K562 (cell line): Measurements from ENCODE around the gene MBD2. TPM values are rescaled to one million over a fixed set of nuclear protein-coding genes. Genes with fewer than 3 reads are reported as not detected.

ENCODE experiments used
- ATAC-seq: fragments of 200-7000 bp; cut with Tn5 transposase; 3 replicates; pipeline ENCODE4 v1.9.1; 2020; ENCODE audit warnings: moderate library complexity
- BruUV-seq: library from RNA; stranded (reverse); fragments of 400-500 nt; replicated peaks from 2 replicates; lab custom pipeline; 2021; lab: Mats Ljungman, UMichigan
- CTCF ChIA-PET: fragments of 300-600 bp; formaldehyde crosslinking; extraction: SDS; loops from one replicate; lab custom pipeline; 2021; ENCODE audit warnings: low intra/inter-chr PET ratio; lab: Yijun Ruan, JAX
- POLR2A ChIA-PET: fragments of 300-600, 350-650 bp; sonication (Branson Sonifier 250); formaldehyde crosslinking; extraction: SDS; loops from one replicate; lab custom pipeline; 2021; ENCODE audit warnings: antibody characterized with exemption, inconsistent platforms; lab: Yijun Ruan, JAX
- DNase-seq, 4 experiments: peaks; one replicate each; pipeline versions ENCODE4 v3.0.0 to v3.0.0-alpha.2; 2011 to 2018; ENCODE audit warnings: low spot score in 3 of 4, mixed read lengths in 3 of 4; ENCODE audit errors: extremely low read depth in 1 of 4
- FAIRE-seq: peaks from 2 replicates; lab custom pipeline; 2011; peaks lifted over from hg19 to GRCh38; lab: Jason Lieb, UNC
- H2AFZ ChIP-seq: 2 replicates; pipeline ENCODE4 v1.6.0; 2011; ENCODE audit warnings: low read depth, low read length, control low read depth, inconsistent platforms
- H3K27ac ChIP-seq: fragments of 200-600 bp; 3 replicates; pipeline ENCODE4 v1.8.0; 2011; ENCODE audit warnings: low read depth, mild to moderate bottlenecking, control low read depth, inconsistent platforms, low read length, moderate library complexity, mixed read lengths; ENCODE audit errors: extremely low read depth
- H3K27me3 ChIP-seq, 2 experiments: fragments of 300-600 bp in 1 of 2; 2 replicates in 1 of 2; 3 replicates in 1 of 2; pipeline versions ENCODE4 v1.6.0 to v1.8.0; 2011; ENCODE audit warnings: inconsistent platforms in 2 of 2, low read length in 2 of 2, mild to moderate bottlenecking in 1 of 2, mixed read lengths in 1 of 2, moderate library complexity in 1 of 2; ENCODE audit not compliant: control insufficient read depth in 2 of 2, insufficient read depth in 2 of 2
- H3K36me3 ChIP-seq: fragments of 300-600 bp; 3 replicates; pipeline ENCODE4 v1.8.0; 2011; ENCODE audit warnings: mild to moderate bottlenecking, low read length, inconsistent platforms; ENCODE audit not compliant: control insufficient read depth, insufficient read depth
- H3K4me1 ChIP-seq, 2 experiments: fragments of 200-600 bp in 1 of 2; replicated peaks in 1 of 2; 2 replicates in 1 of 2; 3 replicates in 1 of 2; pipeline versions ENCODE4 v1.5.1 to v1.8.0; 2011; ENCODE audit warnings: inconsistent platforms in 2 of 2, low read length in 2 of 2, mild to moderate bottlenecking in 1 of 2, mixed read lengths in 1 of 2, moderate library complexity in 1 of 2; ENCODE audit not compliant: control insufficient read depth in 2 of 2, insufficient read depth in 2 of 2
- H3K4me2 ChIP-seq: 2 replicates; pipeline ENCODE4 v1.6.1; 2011; ENCODE audit warnings: low read length, control low read depth, inconsistent platforms, mixed read lengths; ENCODE audit not compliant: insufficient read depth
- H3K4me3 ChIP-seq: fragments of 200-600 bp; sonication (generic), shearing (Covaris generic); 2 replicates; pipeline ENCODE4 v1.5.1; 2016; ENCODE audit warnings: control low read depth, inconsistent platforms
- H3K79me2 ChIP-seq: fragments of 200-600 bp; 3 replicates; pipeline ENCODE4 v1.8.0; 2011; ENCODE audit warnings: low read length, inconsistent platforms; ENCODE audit not compliant: control insufficient read depth, insufficient read depth
- H3K9ac ChIP-seq, 2 experiments: 2 replicates each; pipeline versions ENCODE4 v1.6.0 to v1.6.1; 2011; ENCODE audit warnings: low read depth in 2 of 2, low read length in 2 of 2, control low read depth in 1 of 2, inconsistent platforms in 1 of 2, mild to moderate bottlenecking in 1 of 2, mixed read lengths in 1 of 2; ENCODE audit not compliant: insufficient read depth in 1 of 2
- H3K9me1 ChIP-seq: one replicate; pipeline ENCODE4 v1.6.0; 2011; ENCODE audit warnings: inconsistent platforms, mild to moderate bottlenecking, low read length, moderate library complexity; ENCODE audit not compliant: control insufficient read depth, insufficient read depth
- H3K9me3 ChIP-seq: replicated peaks from 2 replicates; pipeline ENCODE4 v1.5.1; 2011; ENCODE audit warnings: low read depth, low read length, inconsistent platforms; ENCODE audit not compliant: control insufficient read depth, insufficient read depth
- H4K20me1 ChIP-seq: replicated peaks from 2 replicates; pipeline ENCODE4 v1.6.1; 2011; ENCODE audit warnings: low read length, inconsistent platforms, mixed read lengths; ENCODE audit not compliant: control insufficient read depth, insufficient read depth
- ESRRA ChIP-seq: fragments of 450-650 bp; IDR thresholded peaks from 2 replicates; pipeline ENCODE4 v1.6.1; 2014; ENCODE audit warnings: low read depth, mild to moderate bottlenecking, moderate library complexity, borderline replicate concordance
- GATAD2B ChIP-seq: fragments of 450-650 bp; IDR thresholded peaks from 2 replicates; pipeline ENCODE4 v1.6.1; 2017; ENCODE audit warnings: mild to moderate bottlenecking, borderline replicate concordance
- MYNN ChIP-seq, 2 experiments: sonication (generic); formaldehyde crosslinking in 1 of 2; IDR thresholded peaks; 2 replicates each; pipeline versions ENCODE4 v1.5.0 to v1.6.1; 2016 to 2020; ENCODE audit warnings: antibody characterized with exemption in 1 of 2, missing genetic modification reagents in 1 of 2
- POLR2AphosphoS5 ChIP-seq: IDR thresholded peaks from 2 replicates; pipeline ENCODE4 v1.6.1; 2011; ENCODE audit warnings: mild to moderate bottlenecking, low read depth, low read length, moderate library complexity; ENCODE audit not compliant: control insufficient read depth, insufficient read depth
- RUNX1 ChIP-seq: sonication (generic); IDR thresholded peaks from 2 replicates; pipeline ENCODE4 v1.6.1; 2016; ENCODE audit warnings: antibody characterized with exemption, low read depth
- SAP30 ChIP-seq: fragments of 200-600 bp; sonication (generic); IDR thresholded peaks from 2 replicates; pipeline ENCODE4 v1.6.1; 2012; ENCODE audit warnings: borderline replicate concordance, low read depth, mild to moderate bottlenecking, moderate library complexity, low read length, control low read depth, inconsistent platforms; ENCODE audit not compliant: insufficient read depth, poor library complexity, severe bottlenecking
- ZEB2 ChIP-seq: fragments of 450-650 bp; IDR thresholded peaks from 2 replicates; pipeline ENCODE4 v1.6.1; 2016
- WGBS: fragments of 100-300 bp; shearing (Covaris generic); methylation state at CpG from one replicate; pipeline ENCODE4 v1.1.6; 2016; ENCODE audit warnings: low coverage, mixed read lengths; ENCODE audit not compliant: insufficient coverage; ENCODE audit errors: missing lambda C conversion rate; 5-methylcytosine and 5-hydroxymethylcytosine counted together
- in situ Hi-C: fragments of 300-500 bp; cut with MboI; formaldehyde crosslinking; loops from 4 replicates; pipeline ENCODE4 v1.15.0; 2018; ENCODE audit warnings: inconsistent platforms, mixed read lengths
- intact Hi-C: fragments of 100-400 bp; cut with micrococcal nuclease; formaldehyde crosslinking; loops from 2 replicates; pipeline ENCODE4 v1.14.2; 2022
- polyA plus RNA-seq, 8 experiments: library from polyadenylated mRNA; depleted of rRNA in 4 of 8; stranded (reverse) in 5 of 8; unstranded in 3 of 8; fragments of >200 nt; fragmentation: Nextera tagmentation in 2 of 8; fragmentation: Illumina TruSeq in 1 of 8; extraction: Ambion mirVana in 2 of 8; extraction: Trizol in 1 of 8; gene quantifications; 2 replicates each; pipeline versions ENCODE4 v1.2.1 to v1.2.3, GENCODE V29; 2011 to 2014; ENCODE audit warnings: inconsistent platforms in 1 of 8, missing spikeins in 1 of 8
- total RNA-seq, 7 experiments: library from RNA; depleted of rRNA in 6 of 7; stranded (reverse); fragments of >200 nt in 6 of 7; fragmentation: Illumina TruSeq in 2 of 7; extraction: Trizol in 2 of 7; gene quantifications; 2 replicates each; pipeline versions ENCODE4 v1.2.1 to v1.2.3, GENCODE V29; 2011 to 2021; ENCODE audit warnings: low replicate concordance in 1 of 7
- TF ChIP-seq, protein P1 (sequence below): conservative IDR thresholded peaks from 2 replicates; pipeline ENCODE4 v1.6.1; 2011; ENCODE audit warnings: low read depth, mild to moderate bottlenecking, low read length; ENCODE audit not compliant: control insufficient read depth
- TF ChIP-seq, protein P2 (sequence below): IDR thresholded peaks from 2 replicates; pipeline ENCODE4 v1.6.1; 2014; ENCODE audit warnings: antibody characterized with exemption
- TF ChIP-seq, protein P3 (sequence below): fragments of 450-650 bp; IDR thresholded peaks from 2 replicates; pipeline ENCODE4 v1.6.1; 2016; ENCODE audit warnings: antibody characterized with exemption
- TF ChIP-seq, protein P4 (sequence below): fragments of 450-650 bp; IDR thresholded peaks from 2 replicates; pipeline ENCODE4 v1.6.1; 2016; ENCODE audit warnings: missing biosample characterization, missing genetic modification characterization

Gene MBD2
- total and polyA plus RNA-seq, 9 of the 15 experiments (the other 6 are each of a cell fraction or from before 2014, with no cell fraction given) = 4.4 to 40.2 (median 13.9) TPM

DNA sequence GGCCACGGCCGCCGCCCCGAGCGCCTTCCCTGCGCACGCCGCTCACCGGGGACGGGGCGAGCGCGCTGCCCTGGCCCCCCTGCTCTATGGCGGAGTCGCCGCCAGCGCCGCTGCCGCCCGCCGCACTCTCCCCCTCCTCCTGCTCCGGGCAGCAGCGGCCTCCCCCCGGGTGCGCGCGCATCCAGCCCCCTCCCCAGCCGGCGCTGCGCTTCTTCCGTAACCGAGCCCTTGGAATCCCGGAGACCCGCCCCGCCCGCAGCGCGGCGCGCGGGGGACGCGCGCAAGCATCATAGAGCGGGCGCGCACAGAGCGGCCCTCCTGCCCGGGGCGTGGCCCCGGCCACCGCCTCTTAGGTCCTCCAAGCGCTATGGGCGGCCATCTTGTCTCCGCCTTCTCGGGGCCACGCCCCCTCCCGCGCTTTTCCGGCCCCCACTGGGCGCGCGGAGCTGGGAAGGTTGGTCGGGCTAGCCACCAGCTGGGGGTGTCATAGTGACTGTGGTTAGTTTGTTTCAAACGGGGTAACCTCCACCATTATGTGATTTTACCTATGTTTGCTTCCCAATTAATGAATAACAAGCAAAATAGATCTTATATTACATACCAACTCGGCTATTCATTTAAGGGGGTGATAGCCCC lies at the start of gene MBD2 (continued):
- TF ChIP-seq, protein P1, sequence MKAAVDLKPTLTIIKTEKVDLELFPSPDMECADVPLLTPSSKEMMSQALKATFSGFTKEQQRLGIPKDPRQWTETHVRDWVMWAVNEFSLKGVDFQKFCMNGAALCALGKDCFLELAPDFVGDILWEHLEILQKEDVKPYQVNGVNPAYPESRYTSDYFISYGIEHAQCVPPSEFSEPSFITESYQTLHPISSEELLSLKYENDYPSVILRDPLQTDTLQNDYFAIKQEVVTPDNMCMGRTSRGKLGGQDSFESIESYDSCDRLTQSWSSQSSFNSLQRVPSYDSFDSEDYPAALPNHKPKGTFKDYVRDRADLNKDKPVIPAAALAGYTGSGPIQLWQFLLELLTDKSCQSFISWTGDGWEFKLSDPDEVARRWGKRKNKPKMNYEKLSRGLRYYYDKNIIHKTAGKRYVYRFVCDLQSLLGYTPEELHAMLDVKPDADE = no peak
- TF ChIP-seq GATAD2B = no peak; the same call in 1 of the 2 replicates

DNA sequence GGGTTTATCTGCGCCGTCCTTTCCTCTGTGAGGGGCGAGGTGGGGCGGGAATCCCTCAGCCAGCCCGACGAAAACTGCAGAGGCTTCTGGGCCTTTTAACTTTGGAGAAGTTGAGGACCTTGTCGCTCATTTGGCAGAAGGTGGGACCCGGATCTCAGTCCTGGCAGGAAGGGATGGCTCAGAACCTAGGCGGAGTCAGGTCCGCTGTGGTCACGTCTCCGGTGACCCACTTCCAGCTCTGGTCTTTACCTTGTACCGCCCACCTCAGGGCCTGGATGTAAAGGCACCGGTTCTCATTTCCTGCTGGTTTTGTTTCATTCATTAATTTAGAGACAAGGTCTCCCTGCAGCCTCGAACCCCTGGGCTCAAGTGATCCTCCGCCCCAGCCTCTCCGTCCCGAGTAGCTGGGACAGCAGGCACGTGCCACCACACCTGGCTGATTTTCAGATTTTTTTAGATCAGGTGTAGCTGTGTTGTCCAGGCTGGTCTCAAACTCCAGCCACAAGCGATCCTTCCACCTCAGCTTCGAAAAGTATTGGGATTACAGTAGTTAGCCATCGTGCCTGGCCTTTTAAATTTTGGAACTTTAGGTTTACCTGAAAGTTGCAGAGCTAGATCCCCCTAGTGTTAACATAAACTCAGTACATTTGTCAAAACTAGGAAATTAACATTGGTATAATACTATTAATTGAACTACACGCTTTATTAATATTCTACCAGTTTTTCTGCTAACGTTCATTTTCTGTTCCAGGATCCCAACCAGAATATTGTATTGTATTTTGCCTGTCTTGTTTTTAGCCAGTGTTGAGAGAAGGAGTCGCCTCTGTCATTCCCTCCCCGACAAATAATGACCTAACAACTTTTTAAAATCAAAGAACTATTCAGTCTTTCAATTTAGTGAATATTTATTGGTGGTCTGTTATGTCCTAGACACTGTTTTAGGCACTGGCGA lies 45.7 kb upstream of the MBD2 start:
- H3K79me2 ChIP-seq = 0 out of 3 replicates have a peak, but pooled peaks cover 12% of the 10 kb centered on the region
- WGBS = 4% methylated on average over 25 of the region's 27 CpGs
- H3K36me3 ChIP-seq = no peaks in the 10 kb centered on the region
- FAIRE-seq (peak; percentile 70), ATAC-seq (peak; percentile 81), DNase-seq (peak in 2 of 4 experiments; percentile 52 to 72)
- no TSS peak for BruUV-seq
- peak overlapping the region; percentile 95 for H2AFZ ChIP-seq
- intact Hi-C loops (loop anchor here (1.0 to 10.0 kb wide), 3 partner anchors 37 to 125 kb away; partner anchors contain the start of gene MBD2), in situ Hi-C loops (no loop called here)
- peak overlapping the region; percentile 77 to 85 for H3K9ac ChIP-seq
- H3K9me1 ChIP-seq = no peaks in the 10 kb centered on the region
- no peaks in the 10 kb centered on the region for H3K27me3 ChIP-seq
- H3K4me2 ChIP-seq = peak overlapping the region; percentile 77
- ChIA-PET POLR2A (interaction anchor here (0.9 to 1.6 kb wide), 4 partner anchors 10 to 47 kb away, joined by 3 to 5 read pairs (median 4); no protein-coding TSS in a partner anchor), CTCF (interaction anchor here (0.8 kb wide), 1 partner anchor 46 kb away, joined by 3 read pairs; the partner anchor contains the start of gene MBD2)
- H3K9me3 ChIP-seq = no peaks in the 10 kb centered on the region
- peak overlapping the region; percentile 92 for H3K27ac ChIP-seq
- peak overlapping the region; percentile 55 for H3K4me3 ChIP-seq
- H3K4me1 ChIP-seq = peaks cover 6 to 14% of the 10 kb centered on the region in 2 experiments; a peak in 3 of 5 replicates
- H4K20me1 ChIP-seq = no peaks in the 10 kb centered on the region
- peak; percentile 22; the same call in 1 of the 2 replicates for TF ChIP-seq POLR2AphosphoS5
- TF ChIP-seq, protein P2, sequence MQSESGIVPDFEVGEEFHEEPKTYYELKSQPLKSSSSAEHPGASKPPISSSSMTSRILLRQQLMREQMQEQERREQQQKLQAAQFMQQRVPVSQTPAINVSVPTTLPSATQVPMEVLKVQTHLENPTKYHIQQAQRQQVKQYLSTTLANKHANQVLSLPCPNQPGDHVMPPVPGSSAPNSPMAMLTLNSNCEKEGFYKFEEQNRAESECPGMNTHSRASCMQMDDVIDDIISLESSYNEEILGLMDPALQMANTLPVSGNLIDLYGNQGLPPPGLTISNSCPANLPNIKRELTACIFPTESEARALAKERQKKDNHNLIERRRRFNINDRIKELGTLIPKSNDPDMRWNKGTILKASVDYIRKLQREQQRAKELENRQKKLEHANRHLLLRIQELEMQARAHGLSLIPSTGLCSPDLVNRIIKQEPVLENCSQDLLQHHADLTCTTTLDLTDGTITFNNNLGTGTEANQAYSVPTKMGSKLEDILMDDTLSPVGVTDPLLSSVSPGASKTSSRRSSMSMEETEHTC = no peak
- no peak for TF ChIP-seq MYNN (IDR thresholded peaks at IDR 0.05)
- no peak for TF ChIP-seq MYNN (CRISPR knock-in tag; IDR thresholded peaks at IDR 0.05)
- TF ChIP-seq, protein P3, sequence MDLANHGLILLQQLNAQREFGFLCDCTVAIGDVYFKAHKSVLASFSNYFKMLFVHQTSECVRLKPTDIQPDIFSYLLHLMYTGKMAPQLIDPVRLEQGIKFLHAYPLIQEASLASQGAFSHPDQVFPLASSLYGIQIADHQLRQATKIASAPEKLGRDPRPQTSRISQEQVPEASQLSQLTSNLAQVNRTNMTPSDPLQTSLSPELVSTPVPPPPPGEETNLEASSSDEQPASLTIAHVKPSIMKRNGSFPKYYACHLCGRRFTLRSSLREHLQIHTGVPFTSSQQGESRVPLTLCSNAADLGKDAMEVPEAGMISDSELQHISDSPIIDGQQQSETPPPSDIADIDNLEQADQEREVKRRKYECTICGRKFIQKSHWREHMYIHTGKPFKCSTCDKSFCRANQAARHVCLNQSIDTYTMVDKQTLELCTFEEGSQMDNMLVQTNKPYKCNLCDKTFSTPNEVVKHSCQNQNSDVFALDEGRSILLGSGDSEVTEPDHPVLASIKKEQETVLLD = no peak
- TF ChIP-seq ZEB2 = peak; percentile 73; the same call in 1 of the 2 replicates
- TF ChIP-seq RUNX1 = no peak
- TF ChIP-seq, protein P4, sequence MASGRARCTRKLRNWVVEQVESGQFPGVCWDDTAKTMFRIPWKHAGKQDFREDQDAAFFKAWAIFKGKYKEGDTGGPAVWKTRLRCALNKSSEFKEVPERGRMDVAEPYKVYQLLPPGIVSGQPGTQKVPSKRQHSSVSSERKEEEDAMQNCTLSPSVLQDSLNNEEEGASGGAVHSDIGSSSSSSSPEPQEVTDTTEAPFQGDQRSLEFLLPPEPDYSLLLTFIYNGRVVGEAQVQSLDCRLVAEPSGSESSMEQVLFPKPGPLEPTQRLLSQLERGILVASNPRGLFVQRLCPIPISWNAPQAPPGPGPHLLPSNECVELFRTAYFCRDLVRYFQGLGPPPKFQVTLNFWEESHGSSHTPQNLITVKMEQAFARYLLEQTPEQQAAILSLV = no peak
- no peak for TF ChIP-seq ESRRA
- peak; percentile 31 for TF ChIP-seq SAP30
